Right atrium auricular region (tissue), 2 donors: ENCODE data around the gene NDE1. TPM values are rescaled to one million over a fixed set of nuclear protein-coding genes. Genes with fewer than 3 reads are reported as not detected.

ENCODE experiments used
- DNase-seq: peaks from one replicate; pipeline ENCODE4 v3.0.0-alpha.2; 2019; ENCODE audit warnings: low spot score
- H3K27ac ChIP-seq, 2 donors: fragments of 200-600 bp; sonication (generic); 1 replicate in 1 of 2; 2 replicates in 1 of 2; pipeline ENCODE4 v1.5.1; 2016 to 2019
- H3K27me3 ChIP-seq, 2 donors: fragments of 200-600 bp; sonication (generic); one replicate each; pipeline versions ENCODE4 v1.5.1 to v1.6.0; 2017 to 2019
- H3K36me3 ChIP-seq: fragments of 200-600 bp; sonication (generic); one replicate; pipeline ENCODE4 v1.5.1; 2016
- H3K4me1 ChIP-seq, 2 donors: fragments of 200-600 bp; sonication (generic); one replicate each; pipeline versions ENCODE4 v1.5.1 to v1.6.0; 2017 to 2019
- H3K4me3 ChIP-seq, 2 donors: fragments of 200-600 bp; sonication (generic); 1 replicate in 1 of 2; 2 replicates in 1 of 2; pipeline ENCODE4 v1.5.1; 2017 to 2019; ENCODE audit warnings: mild to moderate bottlenecking in 1 of 2, moderate library complexity in 1 of 2
- H3K9me3 ChIP-seq, 2 donors: fragments of 200-600 bp; sonication (generic); one replicate each; pipeline ENCODE4 v1.5.1; 2019
- CTCF ChIP-seq, 2 donors: fragments of 200-600 bp; sonication (generic); IDR thresholded peaks; one replicate each; pipeline ENCODE4 v1.5.1; 2019; ENCODE audit warnings: antibody characterized with exemption in 2 of 2
- total RNA-seq, 2 donors: library from RNA; depleted of rRNA; stranded (reverse); fragments of >200 nt; gene quantifications; one replicate each; pipeline ENCODE4 v1.1.0, GENCODE V29; 2016

NDE1 gene
- total RNA-seq, 2 donors from 2014 or later = 12.5 to 18.6 TPM

GRCh38 chr16:15749985-15750384, 99.9 kb downstream of the NDE1 start:
- Histone ChIP-seq H3K4me3 (no peak overlapping the region), H3K9me3 (no peaks in the 10 kb centered on the region), H3K27me3 (no peaks in the 10 kb centered on the region), H3K36me3 (peaks cover 2% of the 10 kb centered on the region), H3K27ac (no peak overlapping the region), H3K4me1 (no peaks in the 10 kb centered on the region)
- TF ChIP-seq CTCF (IDR thresholded peaks at IDR 0.05) = no peak
- no peak for DNase-seq

- no peak overlapping the region for H3K4me3 ChIP-seq
- no peaks in the 10 kb centered on the region for H3K36me3 ChIP-seq
- H3K27me3 ChIP-seq = no peaks in the 10 kb centered on the region
- H3K27ac ChIP-seq = no peak overlapping the region
- H3K4me1 ChIP-seq = no peaks in the 10 kb centered on the region
- DNase-seq = no peak
- no peaks in the 10 kb centered on the region for H3K9me3 ChIP-seq
- TF ChIP-seq CTCF (IDR thresholded peaks at IDR 0.05) = no peak
Measured at GRCh38 chr16:15751940-15752339, 101.9 kb downstream of the NDE1 start.

GRCh38 chr16:15752717-15753488, 102.9 kb downstream of the NDE1 start:
- no peak for TF ChIP-seq CTCF (IDR thresholded peaks at IDR 0.05)
- no peaks in the 10 kb centered on the region for H3K27me3 ChIP-seq
- H3K9me3 ChIP-seq = no peaks in the 10 kb centered on the region
- no peaks in the 10 kb centered on the region for H3K4me1 ChIP-seq
- H3K27ac ChIP-seq = no peak overlapping the region
- no peak overlapping the region for H3K4me3 ChIP-seq
- DNase-seq = no peak
- no peaks in the 10 kb centered on the region for H3K36me3 ChIP-seq

- no peak for DNase-seq
- Histone ChIP-seq H3K27me3 (no peaks in the 10 kb centered on the region), H3K27ac (no peak overlapping the region), H3K36me3 (no peaks in the 10 kb centered on the region), H3K4me3 (no peak overlapping the region), H3K4me1 (no peaks in the 10 kb centered on the region), H3K9me3 (no peaks in the 10 kb centered on the region)
- no peak for TF ChIP-seq CTCF (IDR thresholded peaks at IDR 0.05)
Measured at GRCh38 chr16:15754821-15755534, 104.9 kb downstream of the NDE1 start.

GRCh38 chr16:15757077-15757386, 107.0 kb downstream of the NDE1 start:
- no peak for TF ChIP-seq CTCF (IDR thresholded peaks at IDR 0.05)
- no peaks in the 10 kb centered on the region for H3K36me3 ChIP-seq
- no peaks in the 10 kb centered on the region for H3K27me3 ChIP-seq
- H3K4me1 ChIP-seq = no peaks in the 10 kb centered on the region
- no peak for DNase-seq
- no peak overlapping the region for H3K27ac ChIP-seq
- H3K4me3 ChIP-seq = no peak overlapping the region
- no peaks in the 10 kb centered on the region for H3K9me3 ChIP-seq
